ENCODE data around the gene SWAP70. TPM values are rescaled to one million over a fixed set of nuclear protein-coding genes. Genes with fewer than 3 reads are reported as not detected.

The SWAP70 gene
- total RNA-seq, 2 donors from 2014 or later: 18.8 to 22.1 TPM

DNA sequence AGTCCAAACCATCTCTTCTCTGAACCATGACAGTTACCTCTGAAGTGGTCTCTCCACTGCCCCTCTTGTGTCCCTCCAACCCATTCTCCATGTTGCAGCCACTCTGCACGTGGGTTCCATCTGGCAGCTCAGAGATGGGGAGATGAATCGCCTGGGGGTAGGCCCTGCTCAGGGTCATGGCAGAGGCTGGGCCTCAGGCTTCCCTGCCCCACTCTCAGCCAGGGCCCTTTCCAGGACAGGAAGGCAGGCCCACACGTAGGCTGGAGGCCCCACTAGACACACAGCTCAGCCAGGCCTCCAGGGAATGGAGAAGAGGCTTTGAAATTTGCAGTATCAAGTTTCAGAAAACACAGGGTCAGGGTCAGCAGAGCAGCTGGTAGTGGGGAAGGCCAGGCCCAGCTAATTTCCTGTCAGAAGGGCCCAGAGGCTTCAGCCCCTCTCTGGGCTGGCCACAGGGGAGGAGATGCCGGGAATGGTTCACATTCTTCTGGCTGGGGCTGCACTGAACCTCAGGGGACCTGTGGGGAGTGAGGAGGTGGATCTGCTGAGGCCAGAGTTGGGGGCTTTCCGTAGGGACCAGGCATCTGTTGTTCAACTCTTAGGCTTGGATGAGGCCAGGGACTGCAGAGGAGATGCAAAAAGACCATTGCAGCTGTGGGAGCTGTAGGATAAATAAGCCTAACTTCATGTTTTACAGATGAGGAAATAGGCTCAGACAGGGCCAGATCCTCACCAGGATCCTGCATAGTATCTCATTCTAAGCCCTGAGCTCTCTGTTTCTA lies 101.6 kb downstream of the SWAP70 start:
- H3K36me3 ChIP-seq (replicated peaks in 1 of 2; ENCODE audit: insufficient read depth in 1 of 2, low read depth in 2 of 2): no peaks in the 10 kb centered on the region
- TF ChIP-seq, protein P1, sequence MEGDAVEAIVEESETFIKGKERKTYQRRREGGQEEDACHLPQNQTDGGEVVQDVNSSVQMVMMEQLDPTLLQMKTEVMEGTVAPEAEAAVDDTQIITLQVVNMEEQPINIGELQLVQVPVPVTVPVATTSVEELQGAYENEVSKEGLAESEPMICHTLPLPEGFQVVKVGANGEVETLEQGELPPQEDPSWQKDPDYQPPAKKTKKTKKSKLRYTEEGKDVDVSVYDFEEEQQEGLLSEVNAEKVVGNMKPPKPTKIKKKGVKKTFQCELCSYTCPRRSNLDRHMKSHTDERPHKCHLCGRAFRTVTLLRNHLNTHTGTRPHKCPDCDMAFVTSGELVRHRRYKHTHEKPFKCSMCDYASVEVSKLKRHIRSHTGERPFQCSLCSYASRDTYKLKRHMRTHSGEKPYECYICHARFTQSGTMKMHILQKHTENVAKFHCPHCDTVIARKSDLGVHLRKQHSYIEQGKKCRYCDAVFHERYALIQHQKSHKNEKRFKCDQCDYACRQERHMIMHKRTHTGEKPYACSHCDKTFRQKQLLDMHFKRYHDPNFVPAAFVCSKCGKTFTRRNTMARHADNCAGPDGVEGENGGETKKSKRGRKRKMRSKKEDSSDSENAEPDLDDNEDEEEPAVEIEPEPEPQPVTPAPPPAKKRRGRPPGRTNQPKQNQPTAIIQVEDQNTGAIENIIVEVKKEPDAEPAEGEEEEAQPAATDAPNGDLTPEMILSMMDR (IDR thresholded peaks at IDR 0.05): no peak
- TF ChIP-seq POLR2A (IDR thresholded peaks at IDR 0.05): no peak
- H3K4me3 ChIP-seq: no peak overlapping the region
- no peaks in the 10 kb centered on the region for H3K27me3 ChIP-seq
- 67 to 75% methylated on average over 4 to 5 of the region's 5 CpGs for WGBS, 2 donors
- peaks cover 7% of the 10 kb centered on the region for H3K4me1 ChIP-seq
- peak overlapping the region in 3 of 4 donors; percentile 5 to 50 (median 25) for H3K27ac ChIP-seq
- ATAC-seq (peak; percentile 57), DNase-seq (peak; percentile 23 to 63 (median 30))
- no peaks in the 10 kb centered on the region for H3K9me3 ChIP-seq
- intact Hi-C loops (cut with DNase I): loop anchor here (10.0 kb wide), 1 partner anchor 549 kb away; no protein-coding TSS in a partner anchor

DNA sequence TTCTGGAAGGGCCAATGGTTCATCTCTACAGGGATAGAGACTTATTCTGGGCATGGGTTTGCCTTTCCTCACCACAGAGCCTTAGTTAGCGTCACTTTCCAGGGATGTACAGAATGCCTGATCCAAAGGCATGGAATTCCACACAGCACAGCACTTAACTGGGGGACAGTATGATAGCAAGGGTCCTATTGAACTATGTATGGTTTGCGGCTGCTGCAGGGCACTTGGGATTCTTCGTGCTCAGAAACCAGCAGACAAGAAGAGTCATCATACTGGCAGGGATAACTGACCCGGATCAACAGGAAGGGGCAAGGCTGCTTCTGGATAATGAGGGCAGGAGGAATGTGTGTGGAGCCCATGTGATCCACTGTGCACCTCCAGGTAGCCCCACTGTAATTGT lies 105.7 kb downstream of the SWAP70 start:
- H3K9me3 ChIP-seq: no peaks in the 10 kb centered on the region
- TF ChIP-seq, protein P1 (IDR thresholded peaks at IDR 0.05): no peak
- TF ChIP-seq POLR2A (IDR thresholded peaks at IDR 0.05): no peak
- H3K4me3 ChIP-seq: no peak overlapping the region
- no peaks in the 10 kb centered on the region for H3K27me3 ChIP-seq
- peaks cover 15% of the 10 kb centered on the region for H3K4me1 ChIP-seq
- H3K27ac ChIP-seq: no peak overlapping the region
- intact Hi-C loops (cut with DNase I): loop anchor here (10.0 kb wide), 1 partner anchor 545 kb away; no protein-coding TSS in a partner anchor
- ATAC-seq (no peak), DNase-seq (no peak)
- WGBS, 2 donors: 84 to 100% methylated on average over 2 to 4 of the region's 4 CpGs
- H3K36me3 ChIP-seq (replicated peaks in 1 of 2; ENCODE audit: insufficient read depth in 1 of 2, low read depth in 2 of 2): no peaks in the 10 kb centered on the region

DNA sequence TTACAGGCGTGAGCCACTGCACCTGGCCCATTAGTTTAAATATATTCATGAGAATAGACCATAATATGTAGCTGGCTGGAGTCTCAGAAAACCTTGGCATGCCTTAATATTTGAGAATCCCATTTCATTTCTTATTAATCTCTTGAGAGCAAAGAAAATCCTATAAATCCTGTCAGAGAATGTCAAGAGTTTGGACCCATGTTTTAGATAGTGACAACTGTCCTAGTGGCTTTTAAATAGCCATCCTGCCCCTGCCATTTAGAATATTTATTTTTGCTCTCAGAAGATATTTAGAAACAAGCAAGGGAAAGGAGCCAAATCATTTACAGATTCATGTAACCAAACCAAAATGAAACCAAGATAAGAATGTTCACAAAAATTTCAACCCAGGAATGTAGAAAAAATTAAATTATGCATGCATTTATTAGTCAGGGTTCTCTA lies 107.2 kb downstream of the SWAP70 start:
- intact Hi-C loops (cut with DNase I): no loop called here
- ATAC-seq: no peak
- WGBS, 2 donors: 80 to 85% methylated on average over 1 of the region's 1 CpG
- no peaks in the 10 kb centered on the region for H3K27me3 ChIP-seq
- TF ChIP-seq POLR2A (IDR thresholded peaks at IDR 0.05): no peak
- TF ChIP-seq, protein P1 (IDR thresholded peaks at IDR 0.05): no peak
- peaks cover 14% of the 10 kb centered on the region for H3K4me1 ChIP-seq
- DNase-seq: no peak
- H3K27ac ChIP-seq: peak overlapping the region in 1 of 4 donors; percentile 16
- H3K9me3 ChIP-seq: no peaks in the 10 kb centered on the region
- H3K4me3 ChIP-seq: no peak overlapping the region
- H3K36me3 ChIP-seq (replicated peaks in 1 of 2; ENCODE audit: insufficient read depth in 1 of 2, low read depth in 2 of 2): no peaks in the 10 kb centered on the region

DNA sequence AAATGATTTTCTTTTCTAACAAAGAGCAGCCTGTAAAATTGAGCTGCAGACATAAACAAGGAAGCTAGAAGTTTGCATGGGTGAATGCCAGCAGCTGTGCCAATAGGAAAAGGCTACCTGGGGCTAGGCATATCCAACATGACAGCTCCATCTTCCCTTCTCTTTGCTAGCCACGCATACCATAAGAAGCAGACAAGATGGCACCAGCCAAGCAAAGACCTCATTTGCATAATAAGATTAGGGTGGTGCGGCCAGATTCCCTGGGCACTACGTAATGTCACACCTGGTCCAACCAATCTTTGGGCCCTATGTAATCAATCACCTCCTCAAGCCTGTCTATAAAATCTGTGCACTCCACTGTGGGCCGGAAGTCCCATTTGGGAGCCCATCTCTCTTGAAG lies 108.3 kb downstream of the SWAP70 start:
- ATAC-seq (no peak), DNase-seq (no peak)
- 90 to 96% methylated on average over 4 of the region's 4 CpGs for WGBS, 2 donors

More for the DNA sequence above, 108.3 kb downstream of the SWAP70 start:
- no peak for TF ChIP-seq POLR2A (IDR thresholded peaks at IDR 0.05)
- TF ChIP-seq, protein P1 (IDR thresholded peaks at IDR 0.05): no peak
- no peak overlapping the region for H3K27ac ChIP-seq
- H3K36me3 ChIP-seq (replicated peaks in 1 of 2; ENCODE audit: insufficient read depth in 1 of 2, low read depth in 2 of 2): no peaks in the 10 kb centered on the region
- H3K4me1 ChIP-seq: peaks cover 14% of the 10 kb centered on the region
- no peaks in the 10 kb centered on the region for H3K27me3 ChIP-seq
- H3K9me3 ChIP-seq: no peaks in the 10 kb centered on the region
- no peak overlapping the region for H3K4me3 ChIP-seq
- intact Hi-C loops (cut with DNase I): no loop called here
